Breast epithelium (tissue), 3 donors: Measurements from ENCODE around the gene CRTC1.

Experiments used
- POLR2A ChIP-seq: fragments of 450-650 bp; IDR thresholded peaks from one replicate; pipeline ENCODE4 v1.6.1; 2016; ENCODE audit warnings: antibody characterized with exemption, mild to moderate bottlenecking, moderate library complexity
- POLR2AphosphoS5 ChIP-seq, 3 donors: sonication (generic); formaldehyde crosslinking; IDR thresholded peaks; one replicate each; pipeline ENCODE4 v1.6.1; 2017; ENCODE audit warnings: antibody characterized with exemption in 3 of 3
- TF ChIP-seq, protein P1 (sequence below), 3 donors: fragments of 450-650 bp; IDR thresholded peaks; one replicate each; pipeline ENCODE4 v1.5.1; 2016 to 2017; ENCODE audit warnings: antibody characterized with exemption in 3 of 3, mild to moderate bottlenecking in 3 of 3, moderate library complexity in 3 of 3

DNA sequence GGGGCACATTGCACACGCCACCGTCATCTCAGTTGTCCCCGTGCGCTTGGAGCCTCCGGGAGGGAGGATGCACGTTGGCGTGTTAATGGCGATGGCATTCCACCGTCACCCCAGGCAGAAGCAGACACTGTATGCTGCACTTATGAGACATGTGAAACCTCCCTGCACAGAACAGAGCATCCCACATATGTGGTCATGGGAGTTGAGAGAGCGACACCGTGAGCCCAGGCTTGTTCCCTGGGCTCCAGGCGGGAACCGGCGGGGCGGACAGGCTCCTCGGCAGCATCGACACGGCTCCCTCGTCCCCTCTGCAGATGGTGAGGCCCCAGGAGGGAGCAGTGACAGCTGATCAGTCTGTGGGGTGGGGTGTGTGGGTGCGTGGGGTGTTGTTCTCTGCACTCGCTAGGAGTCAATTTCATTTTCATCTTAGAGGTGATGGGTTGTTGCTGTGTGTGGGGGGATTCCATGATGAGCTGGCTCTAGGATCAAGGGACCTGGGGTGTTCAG, 40.4 kb downstream of the CRTC1 start:
- TF ChIP-seq, protein P1, sequence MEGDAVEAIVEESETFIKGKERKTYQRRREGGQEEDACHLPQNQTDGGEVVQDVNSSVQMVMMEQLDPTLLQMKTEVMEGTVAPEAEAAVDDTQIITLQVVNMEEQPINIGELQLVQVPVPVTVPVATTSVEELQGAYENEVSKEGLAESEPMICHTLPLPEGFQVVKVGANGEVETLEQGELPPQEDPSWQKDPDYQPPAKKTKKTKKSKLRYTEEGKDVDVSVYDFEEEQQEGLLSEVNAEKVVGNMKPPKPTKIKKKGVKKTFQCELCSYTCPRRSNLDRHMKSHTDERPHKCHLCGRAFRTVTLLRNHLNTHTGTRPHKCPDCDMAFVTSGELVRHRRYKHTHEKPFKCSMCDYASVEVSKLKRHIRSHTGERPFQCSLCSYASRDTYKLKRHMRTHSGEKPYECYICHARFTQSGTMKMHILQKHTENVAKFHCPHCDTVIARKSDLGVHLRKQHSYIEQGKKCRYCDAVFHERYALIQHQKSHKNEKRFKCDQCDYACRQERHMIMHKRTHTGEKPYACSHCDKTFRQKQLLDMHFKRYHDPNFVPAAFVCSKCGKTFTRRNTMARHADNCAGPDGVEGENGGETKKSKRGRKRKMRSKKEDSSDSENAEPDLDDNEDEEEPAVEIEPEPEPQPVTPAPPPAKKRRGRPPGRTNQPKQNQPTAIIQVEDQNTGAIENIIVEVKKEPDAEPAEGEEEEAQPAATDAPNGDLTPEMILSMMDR (IDR thresholded peaks at IDR 0.05) = no peak
- TF ChIP-seq POLR2A = no peak
- no peak for TF ChIP-seq POLR2AphosphoS5 (IDR thresholded peaks at IDR 0.05)
